HG02678 (cell line): Measurements from ENCODE around the gene PRKD3.

Experiments used
- ATAC-seq: cut with Tn5 transposase; IDR thresholded peaks from one replicate; pipeline ENCODE4 v1.9.1; 2021; ENCODE audit warnings: mild to moderate bottlenecking, moderate library complexity; ENCODE audit not compliant: unreplicated experiment

PRKD3 gene

GRCh38 chr2:37324786-37325624 lies at the start of gene PRKD3:
TSS of gene PRKD3 (minus strand) at chr2:37324833. CDS start at chr2:37316524, 8,309 bp downstream.
- ATAC-seq: peak; percentile 77

- ATAC-seq: no peak
These were observed 47.4 kb upstream of the PRKD3 start for GRCh38 chr2:37372000-37372399.

GRCh38 chr2:37370666-37371065 lies 46.0 kb upstream of the PRKD3 start:
- no peak for ATAC-seq

GRCh38 chr2:37367984-37368383 lies 43.4 kb upstream of the PRKD3 start:
- ATAC-seq: no peak

GRCh38 chr2:37367310-37367709 lies 42.7 kb upstream of the PRKD3 start:
- ATAC-seq: no peak

GRCh38 chr2:37366773-37367172 lies 42.1 kb upstream of the PRKD3 start:
- no peak for ATAC-seq

- ATAC-seq: peak; percentile 60
These were observed 41.0 kb upstream of the PRKD3 start for GRCh38 chr2:37365669-37366068.

GRCh38 chr2:37364351-37364750 lies 39.7 kb upstream of the PRKD3 start:
- no peak for ATAC-seq

- ATAC-seq: no peak
These were observed 37.5 kb upstream of the PRKD3 start for GRCh38 chr2:37361994-37362698.

- no peak for ATAC-seq
These were observed 36.7 kb upstream of the PRKD3 start for GRCh38 chr2:37361216-37361815.

GRCh38 chr2:37358466-37358865 lies 33.8 kb upstream of the PRKD3 start:
- no peak for ATAC-seq

- ATAC-seq: no peak
These were observed 32.9 kb upstream of the PRKD3 start for GRCh38 chr2:37357530-37357929.

GRCh38 chr2:37357069-37357468 lies 32.4 kb upstream of the PRKD3 start:
- ATAC-seq: no peak

GRCh38 chr2:37356299-37356698 lies 31.7 kb upstream of the PRKD3 start:
- no peak for ATAC-seq

- no peak for ATAC-seq
These were observed 31.1 kb upstream of the PRKD3 start for GRCh38 chr2:37355735-37356134.

- ATAC-seq: no peak
These were observed 29.9 kb upstream of the PRKD3 start for GRCh38 chr2:37354531-37354930.

- peak; percentile 89 for ATAC-seq
These were observed 25.4 kb upstream of the PRKD3 start for GRCh38 chr2:37350034-37350433.

GRCh38 chr2:37349231-37349860 lies 24.7 kb upstream of the PRKD3 start:
- ATAC-seq: no peak

- ATAC-seq: no peak
These were observed 23.5 kb upstream of the PRKD3 start for GRCh38 chr2:37348155-37348554.

- peak; percentile 57 for ATAC-seq
These were observed 20.1 kb upstream of the PRKD3 start, which contains the start of gene QPCT for GRCh38 chr2:37344453-37345361. TSS of gene QPCT (plus strand) at chr2:37344630. CDS start at chr2:37344732, 102 bp downstream.
